K562 (cell line): ENCODE results near the gene CARMIL1. TPM values are rescaled to one million over a fixed set of nuclear protein-coding genes. Genes with fewer than 3 reads are reported as not detected.
A peak's percentile ranks its signal among the peaks of the same experiment; 100 is the strongest.

Source experiments
- E2F4 ChIP-seq: sonication (generic); formaldehyde crosslinking; IDR thresholded peaks from 2 replicates; pipeline ENCODE4 v1.8.0; 2022; ENCODE audit warnings: mild to moderate bottlenecking, low read depth, missing genetic modification reagents
- ELF1 ChIP-seq: fragments of 200-800 bp; sonication (Bioruptor generic); IDR thresholded peaks from 2 replicates; pipeline ENCODE4 v1.6.1; 2016; ENCODE audit warnings: missing genetic modification characterization, missing compliant biosample characterization
- ESRRA ChIP-seq: fragments of 450-650 bp; IDR thresholded peaks from 2 replicates; pipeline ENCODE4 v1.6.1; 2014; ENCODE audit warnings: low read depth, mild to moderate bottlenecking, moderate library complexity, borderline replicate concordance
- ETV5 ChIP-seq: sonication (generic); formaldehyde crosslinking; IDR thresholded peaks from 2 replicates; pipeline ENCODE4 v1.4.0; 2020; ENCODE audit warnings: low read depth, mild to moderate bottlenecking, missing genetic modification reagents
- KDM2B ChIP-seq: fragments of 250-450 bp; sonication (Bioruptor Pico); IDR thresholded peaks from 2 replicates; pipeline ENCODE4 v1.8.0; 2021; ENCODE audit warnings: mild to moderate bottlenecking, moderate library complexity
- NCOA1 ChIP-seq: fragments of 450-650 bp; IDR thresholded peaks from 2 replicates; pipeline ENCODE4 v1.6.1; 2016; ENCODE audit warnings: low read depth
- POLR2AphosphoS5 ChIP-seq: IDR thresholded peaks from 2 replicates; pipeline ENCODE4 v1.6.1; 2011; ENCODE audit warnings: mild to moderate bottlenecking, low read depth, low read length, moderate library complexity; ENCODE audit not compliant: control insufficient read depth, insufficient read depth
- RBFOX2 ChIP-seq: fragments of 200-400 bp; formaldehyde crosslinking; IDR thresholded peaks from 2 replicates; pipeline ENCODE4 v1.6.1; 2017; ENCODE audit warnings: low read depth, mild to moderate bottlenecking, low read length, moderate library complexity
- TCF3 ChIP-seq: sonication (generic); formaldehyde crosslinking; IDR thresholded peaks from 2 replicates; pipeline ENCODE4 v1.4.0; 2020; ENCODE audit warnings: mild to moderate bottlenecking, missing genetic modification reagents
- TSHZ1 ChIP-seq: fragments of 250-450 bp; sonication (Bioruptor Pico); IDR thresholded peaks from 2 replicates; pipeline ENCODE4 v1.4.0; 2020; ENCODE audit warnings: mild to moderate bottlenecking, moderate library complexity
- UBTF ChIP-seq, 2 experiments: IDR thresholded peaks; 2 replicates each; pipeline ENCODE4 v1.6.1; 2012; ENCODE audit warnings: improper control_type of control experiment in 2 of 2, low read depth in 2 of 2, low read length in 2 of 2, borderline replicate concordance in 1 of 2
- USF2 ChIP-seq: sonication (generic); formaldehyde crosslinking; IDR thresholded peaks from 2 replicates; pipeline ENCODE4 v1.5.0; 2020; ENCODE audit warnings: missing genetic modification reagents
- ZHX1 ChIP-seq: fragments of 150-350 bp; conservative IDR thresholded peaks from 2 replicates; pipeline ENCODE4 v1.6.1; 2014; ENCODE audit warnings: low read length
- ZNF146 ChIP-seq: IDR thresholded peaks from one replicate; pipeline ENCODE4 v1.6.1; 2018; ENCODE audit warnings: missing compliant biosample characterization; ENCODE audit not compliant: unreplicated experiment
- ZNF174 ChIP-seq: fragments of 250-450 bp; sonication (Bioruptor Pico); IDR thresholded peaks from 2 replicates; pipeline ENCODE4 v1.4.0; 2020; ENCODE audit warnings: mild to moderate bottlenecking
- ZNF77 ChIP-seq: fragments of 250-450 bp; sonication (Bioruptor Pico); IDR thresholded peaks from 2 replicates; pipeline ENCODE4 v1.5.0; 2020
- polyA plus RNA-seq, 8 experiments: library from polyadenylated mRNA; depleted of rRNA in 4 of 8; stranded (reverse) in 5 of 8; unstranded in 3 of 8; fragments of >200 nt; fragmentation: Nextera tagmentation in 2 of 8; fragmentation: Illumina TruSeq in 1 of 8; extraction: Ambion mirVana in 2 of 8; extraction: Trizol in 1 of 8; gene quantifications; 2 replicates each; pipeline versions ENCODE4 v1.2.1 to v1.2.3, GENCODE V29; 2011 to 2014; ENCODE audit warnings: inconsistent platforms in 1 of 8, missing spikeins in 1 of 8
- total RNA-seq, 7 experiments: library from RNA; depleted of rRNA in 6 of 7; stranded (reverse); fragments of >200 nt in 6 of 7; fragmentation: Illumina TruSeq in 2 of 7; extraction: Trizol in 2 of 7; gene quantifications; 2 replicates each; pipeline versions ENCODE4 v1.2.1 to v1.2.3, GENCODE V29; 2011 to 2021; ENCODE audit warnings: low replicate concordance in 1 of 7

The CARMIL1 gene
- total and polyA plus RNA-seq, 9 of the 15 experiments (the other 6 are each of a cell fraction or from before 2014, with no cell fraction given), result 0.04 to 0.32 (median 0.10) TPM; not detected in 1

- 0 out of 4 replicates have a peak, but pooled peaks of 1 of the 2 experiments have one; percentile 59 for TF ChIP-seq UBTF (IDR thresholded peaks at IDR 0.05; ENCODE audit: borderline replicate concordance in 1 of 2, low read depth in 2 of 2, low read length in 2 of 2)
- TF ChIP-seq ELF1 (tag), result no peak; the same call in 1 of the 2 replicates
- TF ChIP-seq TSHZ1 (CRISPR knock-in tag), result no peak
- no peak for TF ChIP-seq NCOA1
- no peak for TF ChIP-seq TCF3 (CRISPR knock-in tag)
- TF ChIP-seq ESRRA, result peak; percentile 92; the same call in 1 of the 2 replicates
- no peak for TF ChIP-seq E2F4 (CRISPR knock-in tag)
- TF ChIP-seq ETV5 (CRISPR knock-in tag), result peak; percentile 33; the same call in 1 of the 2 replicates
- TF ChIP-seq ZNF77 (CRISPR knock-in tag), result no peak
- no peak for TF ChIP-seq POLR2AphosphoS5
- no peak for TF ChIP-seq ZHX1
- TF ChIP-seq KDM2B (CRISPR knock-in tag), result no peak
- TF ChIP-seq RBFOX2, result peak; percentile 53
- no peak for TF ChIP-seq ZNF146 (CRISPR knock-in tag)
- TF ChIP-seq ZNF174 (CRISPR knock-in tag), result no peak
- TF ChIP-seq USF2 (CRISPR knock-in tag), result no peak
Observed at GRCh38 chr6:25278914-25279747, at the start of gene CARMIL1 (continued).
